ENCODE data around the gene SLIT3. TPM values are rescaled to one million over a fixed set of nuclear protein-coding genes. Genes with fewer than 3 reads are reported as not detected.

The SLIT3 gene
- total RNA-seq, 3 donors from 2014 or later, result 30.7 to 103 (median 54.1) TPM

DNA sequence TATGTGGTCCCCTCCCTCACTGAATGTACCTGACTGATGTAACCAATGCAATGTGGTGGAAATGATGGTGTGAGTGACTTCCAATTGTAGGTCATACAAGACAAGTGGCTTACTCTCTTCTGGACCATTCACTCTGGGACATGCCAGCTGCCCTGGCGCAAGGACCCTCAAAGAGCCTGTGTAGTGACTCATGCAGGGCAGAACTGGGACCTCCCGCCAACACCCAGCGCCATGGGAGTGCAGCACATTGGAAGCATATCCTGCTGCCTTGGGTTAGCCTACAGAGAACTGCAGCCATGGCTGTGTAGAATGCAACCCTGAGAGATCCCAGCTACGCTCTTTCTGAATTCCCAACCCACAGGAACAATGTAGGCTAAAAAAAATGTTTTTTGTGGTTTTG is 631.8 kb downstream of the SLIT3 start:
- no peak for DNase-seq (ENCODE audit: low spot score in 2 of 2)
- no peak overlapping the region for H3K4me3 ChIP-seq
- no peak for TF ChIP-seq POLR2A (IDR thresholded peaks at IDR 0.05)
- no peak for TF ChIP-seq CTCF (IDR thresholded peaks at IDR 0.05)
- TF ChIP-seq POLR2AphosphoS5 (IDR thresholded peaks at IDR 0.05), result no peak
- no peak overlapping the region for H3K27ac ChIP-seq
- H3K9me3 ChIP-seq, result no peaks in the 10 kb centered on the region
- no peaks in the 10 kb centered on the region for H3K4me1 ChIP-seq
- no peaks in the 10 kb centered on the region for H3K27me3 ChIP-seq
- no peaks in the 10 kb centered on the region for H3K36me3 ChIP-seq
- intact Hi-C loops (cut with DNase I; ENCODE audit: low total_unique reads), result no loop called here

GRCh38 chr5:168668078-168668477 is 632.9 kb downstream of the SLIT3 start:
- no peak overlapping the region for H3K27ac ChIP-seq
- no peak for DNase-seq (ENCODE audit: low spot score in 2 of 2)
- no peak for TF ChIP-seq POLR2AphosphoS5 (IDR thresholded peaks at IDR 0.05)
- TF ChIP-seq CTCF (IDR thresholded peaks at IDR 0.05), result no peak
- no peak for TF ChIP-seq POLR2A (IDR thresholded peaks at IDR 0.05)
- no peaks in the 10 kb centered on the region for H3K36me3 ChIP-seq
- no peaks in the 10 kb centered on the region for H3K27me3 ChIP-seq
- H3K9me3 ChIP-seq, result no peaks in the 10 kb centered on the region
- H3K4me1 ChIP-seq, result no peaks in the 10 kb centered on the region
- intact Hi-C loops (cut with DNase I; ENCODE audit: low total_unique reads), result no loop called here
- H3K4me3 ChIP-seq, result no peak overlapping the region

DNA sequence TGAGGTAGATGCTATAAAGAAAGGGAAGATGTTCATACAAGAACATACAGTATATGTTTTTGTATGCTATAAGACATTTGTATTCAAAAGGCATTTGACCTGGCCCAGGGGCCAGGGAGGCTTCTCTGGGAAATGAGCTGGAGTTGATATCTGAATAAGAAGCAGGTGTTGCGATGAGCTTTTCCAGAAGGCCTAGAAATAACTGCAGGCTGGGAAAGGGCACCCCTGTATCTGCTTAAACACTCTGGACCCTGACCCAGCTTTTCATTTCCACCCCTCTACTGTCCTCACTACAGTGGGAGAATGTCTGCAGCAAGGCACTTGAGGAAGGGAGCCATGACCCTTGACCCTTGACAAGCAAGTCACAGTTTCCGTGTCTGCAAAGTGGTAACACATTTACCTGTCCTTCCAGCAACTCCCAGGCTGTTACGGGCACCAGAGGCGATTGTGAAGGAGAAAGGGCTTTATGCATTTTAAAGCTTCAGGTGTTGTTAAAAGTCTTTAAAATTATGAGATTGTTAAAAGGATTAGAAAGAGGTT is 633.6 kb downstream of the SLIT3 start:
- H3K36me3 ChIP-seq, result no peaks in the 10 kb centered on the region
- H3K27ac ChIP-seq, result no peak overlapping the region
- H3K27me3 ChIP-seq, result no peaks in the 10 kb centered on the region
- intact Hi-C loops (cut with DNase I; ENCODE audit: low total_unique reads), result no loop called here
- TF ChIP-seq CTCF (IDR thresholded peaks at IDR 0.05) (no peak), POLR2A (IDR thresholded peaks at IDR 0.05) (no peak), POLR2AphosphoS5 (IDR thresholded peaks at IDR 0.05) (no peak)
- H3K9me3 ChIP-seq, result no peaks in the 10 kb centered on the region
- no peak overlapping the region for H3K4me3 ChIP-seq
- no peaks in the 10 kb centered on the region for H3K4me1 ChIP-seq
- no peak for DNase-seq (ENCODE audit: low spot score in 2 of 2)

GRCh38 chr5:168666356-168666755 is 634.6 kb downstream of the SLIT3 start:
- H3K4me3 ChIP-seq, result no peak overlapping the region
- intact Hi-C loops (cut with DNase I; ENCODE audit: low total_unique reads), result no loop called here
- H3K4me1 ChIP-seq, result no peaks in the 10 kb centered on the region
- no peak for TF ChIP-seq POLR2AphosphoS5 (IDR thresholded peaks at IDR 0.05)
- no peaks in the 10 kb centered on the region for H3K36me3 ChIP-seq
- H3K27ac ChIP-seq, result no peak overlapping the region
- H3K27me3 ChIP-seq, result no peaks in the 10 kb centered on the region
- no peak for DNase-seq (ENCODE audit: low spot score in 2 of 2)
- no peaks in the 10 kb centered on the region for H3K9me3 ChIP-seq

DNA sequence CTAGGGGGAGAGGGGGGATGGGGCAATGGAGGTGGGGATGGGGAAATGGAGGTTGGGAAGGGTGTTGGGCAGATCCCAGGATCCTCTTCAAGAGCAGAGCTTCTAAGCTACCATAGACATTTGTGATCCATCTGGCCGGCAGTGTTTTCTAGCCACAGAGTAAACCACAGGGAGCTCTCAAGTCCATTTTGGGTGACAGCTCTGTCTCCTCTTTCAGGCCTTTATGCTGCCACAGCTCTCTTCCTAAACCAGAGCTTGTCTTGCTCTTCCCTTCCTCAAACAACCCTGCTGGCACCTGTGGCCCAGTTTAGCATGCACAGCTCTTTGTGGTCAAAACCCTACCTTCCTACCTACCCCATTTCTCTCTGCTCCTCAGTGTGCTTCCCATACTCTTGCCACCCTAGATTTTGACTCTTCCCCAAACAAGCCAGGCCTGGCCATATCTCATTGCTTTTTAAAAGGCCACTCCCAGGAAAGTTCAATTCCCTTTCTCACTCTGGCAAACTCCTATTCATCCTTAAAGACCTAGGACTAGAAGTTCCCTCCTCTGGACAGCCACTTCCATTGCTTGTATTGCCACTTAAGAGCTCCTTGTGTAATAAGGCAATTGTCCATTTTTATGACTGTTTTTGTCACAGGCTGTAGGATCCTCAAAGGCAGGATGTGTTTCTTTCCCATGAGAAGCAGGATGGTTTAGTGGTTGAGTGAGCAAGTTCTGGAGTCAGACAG is 637.5 kb downstream of the SLIT3 start:
- Histone ChIP-seq H3K36me3 (no peaks in the 10 kb centered on the region), H3K27ac (no peak overlapping the region), H3K27me3 (no peaks in the 10 kb centered on the region), H3K4me3 (no peak overlapping the region), H3K4me1 (no peaks in the 10 kb centered on the region), H3K9me3 (no peaks in the 10 kb centered on the region)
- TF ChIP-seq POLR2AphosphoS5 (IDR thresholded peaks at IDR 0.05) (no peak), POLR2A (IDR thresholded peaks at IDR 0.05) (no peak), CTCF (IDR thresholded peaks at IDR 0.05) (no peak)
- intact Hi-C loops (cut with DNase I; ENCODE audit: low total_unique reads), result no loop called here
- no peak for DNase-seq (ENCODE audit: low spot score in 2 of 2)

Data from breast epithelium (tissue), 4 donors.